Lung microvascular endothelial cell (primary cell): ENCODE measurements around the gene SPATA22. TPM values are rescaled to one million over a fixed set of nuclear protein-coding genes. Genes with fewer than 3 reads are reported as not detected.
"Not testable (repeated sequence)": the region's sequence is repeated elsewhere in the genome, so short reads cannot be mapped to it uniquely, and the experiment has no call there.

Source experiments
- DNase-seq, 2 donors: peaks; one replicate each; pipeline versions ENCODE4 v3.0.0 to v3.0.0-alpha.2; 2010; ENCODE audit warnings: low read depth in 2 of 2
- total RNA-seq: library from RNA; depleted of rRNA; stranded (reverse); fragments of >200 nt; gene quantifications from 2 replicates; pipeline ENCODE4 v1.2.1, GENCODE V29; 2014

Gene SPATA22, protein sequence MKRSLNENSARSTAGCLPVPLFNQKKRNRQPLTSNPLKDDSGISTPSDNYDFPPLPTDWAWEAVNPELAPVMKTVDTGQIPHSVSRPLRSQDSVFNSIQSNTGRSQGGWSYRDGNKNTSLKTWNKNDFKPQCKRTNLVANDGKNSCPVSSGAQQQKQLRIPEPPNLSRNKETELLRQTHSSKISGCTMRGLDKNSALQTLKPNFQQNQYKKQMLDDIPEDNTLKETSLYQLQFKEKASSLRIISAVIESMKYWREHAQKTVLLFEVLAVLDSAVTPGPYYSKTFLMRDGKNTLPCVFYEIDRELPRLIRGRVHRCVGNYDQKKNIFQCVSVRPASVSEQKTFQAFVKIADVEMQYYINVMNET
- 1.6 TPM in 1 of 2 replicates, not detected in the other for total RNA-seq

DNA sequence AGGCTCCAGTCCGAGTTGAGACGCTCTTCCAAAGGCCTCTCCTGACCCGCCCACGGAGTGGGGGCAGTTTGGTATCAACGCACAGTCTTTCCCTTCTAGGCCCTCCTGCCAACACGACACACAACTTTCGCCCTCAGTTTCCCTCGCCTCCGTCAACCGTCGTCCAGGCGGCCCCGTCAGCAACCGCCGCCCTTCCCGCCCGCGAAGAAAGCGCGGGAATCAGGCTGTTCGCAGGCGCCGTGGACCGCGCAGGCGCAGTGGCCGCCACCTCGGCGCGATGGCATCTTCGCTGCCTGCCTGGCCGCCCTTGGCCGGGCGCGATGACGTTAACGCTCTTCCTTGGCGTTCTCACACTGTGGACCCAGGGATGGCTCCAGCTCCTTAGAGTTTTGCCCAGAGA is at the start of gene SPATA22:
TSS of gene SPATA22 (minus strand) at position 221 of the 400 bp plus-strand sequence. CDS start 2,494 bp downstream, outside the sequence.
- DNase-seq = no peak

DNA sequence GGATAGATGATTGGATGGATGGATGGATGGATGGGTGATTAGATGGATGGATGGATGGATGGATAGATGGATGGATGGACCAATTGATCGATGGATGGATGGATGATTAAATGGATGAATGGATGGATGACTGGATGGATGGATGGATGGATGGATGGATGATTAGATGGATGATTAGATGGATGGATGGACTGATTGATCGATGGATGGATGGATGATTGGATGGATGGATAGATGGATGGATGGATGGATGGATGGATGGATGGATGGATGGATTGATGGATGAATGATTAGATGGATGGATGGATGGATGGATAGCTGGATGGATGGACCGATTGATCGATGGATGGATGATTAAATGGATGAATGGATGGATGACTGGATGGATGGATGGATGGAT is 47.9 kb upstream of the SPATA22 start:
- DNase-seq = not testable (repeated sequence)

DNA sequence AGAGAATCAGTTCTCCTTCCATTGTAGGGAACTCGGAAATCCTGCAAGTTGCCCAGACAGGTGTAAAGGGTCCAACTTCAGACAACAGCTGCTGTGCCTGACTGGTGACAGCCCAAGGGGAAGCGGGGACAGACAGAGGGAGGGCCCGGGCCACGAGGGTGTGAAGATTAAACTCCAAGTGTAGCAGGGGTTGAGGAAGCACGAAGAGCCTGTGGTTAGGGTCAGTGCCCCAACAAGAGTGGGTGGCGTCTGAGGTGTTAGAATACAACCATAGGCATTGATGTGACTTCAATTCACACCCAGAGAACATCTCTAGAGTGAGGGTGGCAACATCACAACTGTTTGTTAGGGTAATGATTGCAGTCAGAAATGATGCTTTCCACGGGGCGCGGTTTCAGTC is 43.3 kb upstream of the SPATA22 start:
- no peak for DNase-seq

DNA sequence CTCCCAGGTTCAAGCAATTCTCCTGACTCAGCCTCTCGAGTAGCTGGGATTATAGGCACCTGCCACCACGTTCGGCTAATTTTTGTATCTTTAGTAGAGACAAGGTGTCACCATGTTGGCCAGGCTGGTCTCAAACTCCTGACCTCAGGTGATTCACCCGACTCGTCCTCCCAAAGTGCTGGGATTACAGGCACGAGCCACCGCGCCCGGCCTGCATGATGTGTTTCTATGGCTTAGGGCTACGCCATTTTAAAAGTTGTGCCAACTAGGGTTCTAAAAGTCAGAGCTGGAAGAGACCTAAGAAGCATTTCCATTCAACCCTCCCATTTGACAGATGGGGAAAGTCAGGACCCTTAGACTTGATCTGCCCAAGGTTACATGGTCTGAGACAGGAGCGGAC is 42.5 kb upstream of the SPATA22 start:
- DNase-seq = not testable (repeated sequence)

DNA sequence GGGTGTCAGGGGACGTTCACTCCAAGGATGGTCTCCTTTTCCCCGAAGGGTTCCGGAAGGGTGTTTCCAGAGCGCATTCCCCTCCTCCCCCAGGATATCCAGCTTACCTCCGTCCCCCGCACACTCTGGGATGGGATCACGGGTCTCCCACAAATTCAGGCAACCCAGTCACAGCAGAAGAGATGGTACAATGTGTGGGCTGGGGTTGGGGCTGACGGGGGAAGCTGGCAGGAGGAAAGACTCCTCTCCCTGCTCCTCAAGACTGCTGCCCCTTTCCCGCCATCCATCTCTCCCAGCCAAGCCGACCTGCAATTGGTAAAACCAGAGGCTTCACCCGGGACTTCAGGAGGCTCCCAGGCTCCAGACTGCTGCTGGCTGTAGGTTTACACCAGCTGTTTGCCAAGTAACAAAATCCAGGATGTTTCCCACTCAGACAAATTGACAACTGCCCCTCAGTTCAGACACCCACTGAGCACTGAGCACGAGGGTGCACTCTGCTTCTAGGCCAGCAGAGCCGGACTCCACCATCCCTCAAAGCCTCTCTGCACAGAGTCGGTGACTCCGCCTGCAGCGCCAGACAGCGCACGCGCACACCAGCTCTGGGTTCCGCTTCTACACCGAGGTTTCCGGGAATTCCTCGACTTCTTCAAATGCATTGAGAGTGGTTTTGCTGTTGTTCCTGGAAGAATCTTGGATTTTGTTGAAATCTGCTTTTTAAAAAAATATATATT is 41.9 kb upstream of the SPATA22 start:
- DNase-seq = no peak

DNA sequence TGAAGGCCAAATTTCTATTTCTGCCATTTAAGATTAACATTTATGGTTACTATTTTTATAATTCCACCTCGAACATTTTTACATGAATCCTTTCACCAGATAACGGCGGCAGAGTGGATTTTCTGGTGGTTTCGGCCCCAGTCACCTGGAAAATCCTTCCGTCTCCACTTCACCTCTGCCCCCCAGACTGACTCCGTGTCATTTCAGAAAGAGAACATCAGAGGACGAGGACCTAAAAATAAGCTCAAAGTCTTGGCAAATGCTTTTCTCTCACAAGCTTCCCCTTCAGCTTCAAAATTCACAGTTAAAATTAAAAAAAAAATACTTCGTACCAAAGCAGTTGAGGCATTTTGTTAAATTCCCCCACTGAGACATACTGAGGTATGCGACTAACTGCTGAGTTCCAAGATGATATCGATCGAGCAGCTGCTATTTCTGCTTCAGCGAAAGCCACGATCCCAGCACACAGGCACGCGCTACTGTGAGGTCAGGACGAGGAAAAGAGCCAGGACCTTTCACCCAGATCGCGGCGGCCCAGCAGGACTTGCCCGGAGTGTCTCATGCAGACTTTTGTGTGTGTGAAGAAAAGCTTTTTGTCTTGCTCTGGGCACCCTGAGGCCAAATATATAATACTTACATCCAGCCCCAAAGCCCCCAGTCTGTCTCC is 41.0 kb upstream of the SPATA22 start:
- DNase-seq = no peak

DNA sequence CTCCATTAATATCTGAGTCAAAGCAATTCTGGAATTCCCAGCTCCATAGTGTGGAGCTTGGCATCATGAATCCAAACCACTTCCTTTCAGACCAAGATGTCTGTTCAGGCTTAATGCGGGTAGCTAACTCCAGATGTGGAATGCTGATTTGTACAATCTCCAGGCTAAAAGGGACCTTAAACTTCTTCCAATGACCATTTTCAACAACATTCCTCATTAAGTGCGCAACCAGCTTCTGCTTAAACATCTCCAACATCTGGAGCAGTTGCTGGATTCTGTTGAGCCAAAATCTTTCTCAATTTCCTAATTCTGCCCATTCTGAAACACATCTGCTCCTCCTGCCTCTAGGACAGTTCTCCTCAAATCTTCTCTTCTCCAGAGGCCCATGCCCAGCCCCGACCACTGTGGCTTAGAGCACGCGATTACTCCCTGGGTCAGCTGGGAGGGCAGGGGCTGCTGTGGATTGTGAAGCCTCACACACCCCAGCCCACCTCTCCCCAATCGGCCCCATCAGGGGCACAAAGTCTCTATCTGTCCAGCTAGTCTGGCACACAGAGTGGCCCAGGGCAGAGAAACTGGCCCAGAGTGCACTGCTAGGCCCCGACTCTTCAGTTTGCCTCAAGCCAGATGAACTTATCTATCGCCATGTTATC is 40.4 kb upstream of the SPATA22 start:
- no peak for DNase-seq

DNA sequence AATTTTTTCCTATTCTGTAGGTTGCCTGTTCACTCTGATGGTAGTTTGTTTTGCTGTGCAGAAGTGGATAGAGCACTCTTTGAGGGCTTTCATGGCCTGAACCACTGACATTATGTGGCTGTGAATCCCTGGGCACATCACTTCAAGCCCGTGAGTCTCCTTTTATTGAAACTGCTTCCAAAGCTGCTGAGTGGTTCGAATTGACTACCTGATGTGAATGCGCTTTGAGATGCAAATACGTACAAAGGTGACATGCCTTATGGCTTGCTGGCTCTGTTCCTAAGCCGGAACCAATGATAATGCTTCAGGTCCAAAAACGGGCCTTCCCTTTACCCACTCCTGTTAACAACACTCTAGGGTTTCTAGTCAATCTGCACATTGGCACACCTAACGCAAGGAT is 38.5 kb upstream of the SPATA22 start:
- DNase-seq = no peak

DNA sequence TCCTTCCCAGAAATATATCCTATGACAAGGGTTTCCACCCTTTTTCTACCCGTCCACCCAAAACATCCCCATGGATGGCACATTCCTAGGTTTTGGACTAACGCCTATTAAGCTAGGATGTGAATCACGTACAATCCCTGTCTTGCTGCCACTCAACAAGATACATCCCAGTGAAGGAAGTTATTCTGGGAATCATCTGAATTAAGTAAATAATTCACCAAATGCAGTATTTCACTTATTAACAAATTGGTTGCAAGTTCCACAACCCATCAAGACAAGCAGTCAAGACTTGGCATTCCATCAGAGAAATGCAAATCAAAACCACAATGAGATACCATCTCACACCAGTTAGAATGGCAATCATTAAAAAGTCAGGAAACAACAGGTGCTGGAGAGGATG is 36.2 kb upstream of the SPATA22 start:
- DNase-seq = no peak

DNA sequence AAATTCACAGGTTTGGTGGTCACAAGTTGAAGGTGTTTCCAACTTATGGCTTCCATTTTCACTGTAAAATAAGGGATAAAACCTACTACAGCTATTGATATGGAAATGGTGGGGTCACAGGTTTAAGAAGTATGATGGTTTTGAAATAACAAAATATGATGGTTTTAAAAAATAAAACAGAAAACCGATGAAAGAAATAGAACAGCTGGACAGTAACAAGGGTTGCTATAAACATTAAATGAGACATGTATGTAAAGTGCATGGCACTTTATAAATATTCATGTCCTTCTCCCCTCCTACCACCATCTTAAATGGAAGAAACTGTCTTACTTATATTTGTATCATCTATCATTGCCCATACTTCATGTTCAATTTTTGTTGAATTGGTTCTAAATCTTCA is 35.5 kb upstream of the SPATA22 start:
- DNase-seq = no peak

DNA sequence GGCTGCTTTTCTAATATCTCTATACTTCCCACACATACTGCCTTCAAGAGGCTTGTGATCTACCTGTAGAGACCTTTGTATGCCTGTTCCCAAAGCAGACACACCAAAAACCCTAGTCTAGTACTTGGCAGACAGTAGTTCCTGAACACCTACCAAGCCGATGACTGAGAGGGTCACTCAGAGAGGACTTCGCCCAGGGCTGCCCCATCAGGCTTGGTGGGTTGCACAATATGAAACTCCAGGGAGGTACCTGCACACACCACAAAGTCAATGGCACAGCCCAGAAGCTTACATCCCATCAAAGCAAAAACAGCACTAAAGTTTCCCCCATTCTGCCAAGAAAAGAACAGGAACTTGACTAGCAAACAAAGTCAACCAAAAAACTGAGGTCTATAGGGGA is 34.4 kb upstream of the SPATA22 start:
- no peak for DNase-seq

DNA sequence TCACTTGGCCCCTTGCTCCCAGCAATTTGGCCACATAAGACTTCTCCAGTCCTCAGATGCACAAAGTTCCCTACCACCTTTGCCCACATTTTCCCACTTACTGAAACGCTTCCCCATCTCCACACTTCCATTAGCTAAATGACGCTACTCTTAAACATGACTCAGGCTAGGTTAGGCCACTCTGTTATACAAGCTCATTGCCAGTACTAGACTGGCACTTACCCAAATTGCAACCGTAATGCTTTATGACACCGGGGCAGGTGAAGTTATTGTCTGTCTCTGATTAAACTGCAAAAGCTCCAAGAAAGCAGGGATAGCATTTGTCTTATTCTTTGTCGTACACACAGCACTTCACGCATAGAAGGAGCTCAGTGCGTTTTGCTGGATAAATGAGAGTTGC is 33.4 kb upstream of the SPATA22 start:
- DNase-seq = no peak

DNA sequence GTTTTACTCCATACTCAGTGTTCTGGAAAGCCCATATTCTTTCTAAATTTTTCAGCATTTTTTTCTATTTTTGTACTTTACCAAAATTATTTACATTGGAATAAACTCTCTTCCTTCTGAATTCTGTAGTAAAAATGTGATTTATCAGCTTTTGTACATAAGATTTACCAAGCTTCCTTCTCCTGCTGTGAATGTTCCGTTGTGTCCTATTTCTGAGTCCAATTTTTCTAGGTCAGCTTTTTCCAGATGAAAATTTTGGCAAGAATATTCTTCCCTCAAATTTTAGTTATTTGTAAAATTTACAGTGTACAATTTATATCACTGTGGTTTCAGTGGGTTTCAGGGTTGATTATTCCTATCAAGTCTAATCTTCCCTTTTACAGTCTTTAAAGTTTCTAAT is 31.7 kb upstream of the SPATA22 start:
- DNase-seq = no peak

DNA sequence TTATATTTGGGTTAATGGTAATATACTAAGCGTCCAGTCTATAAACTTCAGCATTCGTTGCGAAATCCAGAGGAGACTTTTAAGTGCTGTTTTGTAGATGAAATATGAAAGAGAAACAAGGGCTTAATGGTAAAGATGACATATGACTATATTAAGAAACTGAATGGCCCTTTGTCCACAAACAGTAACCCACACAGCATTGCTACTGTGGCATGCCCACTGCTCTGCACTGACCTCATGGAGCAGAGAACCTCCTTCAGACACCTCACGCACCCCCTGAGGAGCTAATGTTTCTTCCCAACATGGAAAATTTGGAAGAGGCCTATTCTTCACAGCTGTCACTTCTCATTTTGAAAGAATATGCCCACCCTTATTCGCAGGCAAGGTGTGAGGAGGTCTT is 30.8 kb upstream of the SPATA22 start:
- no peak for DNase-seq

DNA sequence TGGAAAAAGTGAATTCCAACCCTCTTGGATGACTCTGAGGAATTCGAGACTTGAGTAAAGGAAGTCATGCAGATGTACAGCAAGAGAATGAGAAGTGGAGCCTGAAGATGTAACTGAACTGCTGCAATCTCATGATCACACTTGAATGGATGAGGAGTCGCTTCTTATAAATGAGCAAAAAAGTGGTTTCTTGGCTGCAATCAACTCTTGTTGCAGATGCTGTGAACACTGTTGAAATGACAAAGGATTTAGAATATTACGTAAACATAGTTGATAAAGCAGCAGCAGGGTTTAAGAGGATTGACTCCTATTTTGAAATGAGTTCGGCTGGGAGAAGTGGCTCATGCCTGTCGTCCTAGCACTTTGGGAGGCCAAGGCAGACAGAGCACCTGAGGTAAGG is 29.7 kb upstream of the SPATA22 start:
- no peak for DNase-seq

DNA sequence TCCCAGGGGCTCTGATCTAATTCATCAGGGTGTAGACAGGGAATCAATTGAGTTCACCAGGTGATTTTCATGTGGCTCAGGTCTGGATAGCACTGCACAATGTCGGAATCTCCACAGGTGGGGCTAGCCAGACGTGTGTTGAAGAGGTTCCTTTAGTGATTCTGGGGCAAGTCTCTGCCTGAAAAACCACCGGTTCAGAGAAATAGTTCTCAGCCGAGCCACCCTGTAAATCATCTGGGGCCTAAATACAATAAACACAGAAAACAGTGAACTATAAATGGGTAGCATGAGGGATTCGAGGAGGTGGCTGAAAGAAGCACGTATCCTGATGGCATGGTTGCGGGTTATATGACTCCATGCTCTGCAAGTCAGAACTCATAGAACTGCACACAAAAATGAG is 25.5 kb upstream of the SPATA22 start:
- no peak for DNase-seq

DNA sequence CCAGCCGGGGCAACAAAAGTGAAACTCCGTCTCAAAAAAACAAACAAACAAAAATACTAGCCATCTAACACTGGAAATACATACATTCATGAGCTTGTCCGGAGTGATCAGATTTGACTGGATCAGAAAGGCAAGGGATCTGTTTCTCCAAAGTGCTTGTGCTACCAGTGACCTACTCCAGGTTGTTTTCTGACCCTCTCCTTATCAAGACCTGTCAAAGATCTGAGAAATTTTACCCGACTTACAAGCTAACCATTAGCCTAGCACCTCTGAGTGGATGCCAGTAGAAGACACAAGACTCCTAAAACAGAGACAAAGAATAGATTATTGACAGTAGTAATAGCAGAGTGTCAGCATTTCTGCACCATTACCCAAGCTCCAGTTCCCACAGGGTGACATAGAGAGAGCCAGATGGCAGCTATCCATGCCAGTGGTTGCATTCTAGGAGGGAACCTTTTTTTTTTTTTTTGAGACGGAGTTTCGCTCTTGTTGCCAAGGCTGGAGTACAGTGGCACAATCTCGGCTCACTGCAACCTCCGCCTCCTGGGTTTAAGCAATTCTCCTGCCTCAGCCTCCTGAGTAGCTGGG is 14.0 kb upstream of the SPATA22 start:
- no peak for DNase-seq

DNA sequence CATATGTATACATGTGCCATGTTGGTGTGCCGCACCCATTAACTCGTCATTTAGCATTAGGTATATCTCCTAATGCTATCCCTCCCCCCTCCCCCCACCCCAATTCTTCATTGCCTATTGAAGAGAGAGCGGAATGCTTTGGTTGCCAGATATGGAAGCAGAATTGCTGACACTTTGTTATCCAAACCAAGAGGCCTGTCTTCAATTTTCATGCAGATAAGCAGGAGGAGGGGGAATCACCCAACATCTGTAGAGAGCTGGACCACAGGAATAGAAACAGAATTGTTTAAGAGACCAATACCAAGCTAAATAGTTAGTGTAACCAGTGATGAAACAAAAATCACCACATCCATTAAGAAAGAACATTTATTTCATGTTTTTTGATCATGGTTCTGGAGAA is 11.2 kb upstream of the SPATA22 start:
- no peak for DNase-seq

DNA sequence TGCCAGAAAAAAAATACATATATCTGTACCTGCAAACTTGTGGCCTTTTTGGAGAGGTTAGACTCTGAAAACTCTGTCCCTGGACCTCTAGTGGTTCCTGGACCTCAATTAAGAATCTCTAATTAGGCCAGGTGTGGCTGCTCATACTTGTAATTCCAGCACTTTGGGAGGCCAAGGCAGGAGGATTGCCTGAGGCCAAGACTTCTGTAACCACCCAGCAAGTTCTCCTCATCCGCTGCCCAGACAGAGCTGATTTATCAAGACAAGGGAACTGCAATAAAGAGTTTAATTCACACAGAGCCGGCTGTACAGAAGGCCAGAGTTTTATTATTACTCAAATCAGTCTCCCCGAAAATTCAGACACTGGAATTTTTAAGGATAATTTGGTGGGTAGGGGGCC is 8.4 kb upstream of the SPATA22 start:
- no peak for DNase-seq

DNA sequence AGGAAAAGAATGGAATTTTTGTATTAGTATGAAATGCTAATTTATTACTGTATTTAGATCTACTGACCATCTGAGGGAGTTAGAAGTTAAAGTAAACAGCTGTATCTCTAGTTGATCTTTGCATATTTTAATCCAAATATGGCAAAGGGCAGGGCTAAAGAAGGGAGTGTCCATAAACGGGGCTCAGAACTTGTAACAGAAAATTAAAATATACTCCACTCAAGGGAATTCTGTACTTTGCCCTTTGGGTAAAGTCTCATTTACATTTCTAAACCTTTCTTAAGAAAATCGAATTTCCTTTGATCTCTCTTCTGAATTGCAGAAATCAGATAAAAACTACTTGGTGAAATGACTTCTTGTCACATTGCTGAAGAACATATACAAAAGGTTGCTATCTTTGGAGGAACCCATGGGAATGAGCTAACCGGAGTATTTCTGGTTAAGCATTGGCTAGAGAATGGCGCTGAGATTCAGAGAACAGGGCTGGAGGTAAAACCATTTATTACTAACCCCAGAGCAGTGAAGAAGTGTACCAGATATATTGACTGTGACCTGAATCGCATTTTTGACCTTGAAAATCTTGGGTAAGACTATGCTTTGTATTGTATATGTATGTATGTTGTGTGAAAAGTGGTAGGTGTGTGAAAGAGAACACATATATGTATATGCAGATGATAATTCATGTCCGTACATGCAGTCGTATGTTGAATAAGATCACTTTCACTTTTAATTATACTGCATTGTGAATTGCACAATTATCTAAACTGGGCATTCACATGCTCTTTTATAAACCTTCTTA is 4.4 kb upstream of the SPATA22 start, which contains the start of gene ASPA:
TSS of gene ASPA (plus strand) at position 186 of the 799 bp plus-strand sequence. CDS start at position 349, 163 bp downstream.
- peak in 1 of 2 donors; percentile 0 for DNase-seq

DNA sequence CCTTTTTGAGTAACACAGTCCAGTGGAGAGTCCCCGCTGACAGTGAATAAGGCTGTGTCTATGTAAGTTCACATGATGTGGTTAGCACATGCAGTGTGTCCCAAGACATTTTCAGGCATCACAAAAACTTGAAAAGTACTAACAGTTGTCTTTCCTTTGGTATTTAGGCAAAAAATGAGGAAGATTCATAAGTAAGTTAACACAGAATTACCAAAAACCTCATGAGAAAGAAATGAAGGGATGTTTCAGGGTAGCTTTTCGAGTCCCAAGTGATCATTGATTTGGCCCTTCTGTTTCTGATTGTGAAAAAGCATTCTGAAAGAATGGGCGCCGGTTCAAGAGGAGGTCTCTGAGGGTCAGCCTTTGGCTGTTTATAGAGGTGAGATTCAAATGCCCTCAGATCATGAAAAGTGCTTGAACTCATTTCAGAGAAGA is 3.6 kb upstream of the SPATA22 start:
- DNase-seq = no peak
